Measurements from ENCODE around the gene POC1B. TPM values are rescaled to one million over a fixed set of nuclear protein-coding genes. Genes with fewer than 3 reads are reported as not detected.

Gene POC1B
- total RNA-seq = 10 to 100 TPM; 19.6 to 22.4 (median 20.0) TPM

- no peak for TF ChIP-seq CTCF (IDR thresholded peaks at IDR 0.05)
- peak; percentile 18 for TF ChIP-seq POLR2A (IDR thresholded peaks at IDR 0.05; ENCODE audit: low read depth)
- no peak for TF ChIP-seq EP300 (IDR thresholded peaks at IDR 0.05)
- TF ChIP-seq POLR2AphosphoS5 (IDR thresholded peaks at IDR 0.05) = peak; percentile 68 to 69
- WGBS = 2% methylated on average over 28 of the region's 39 CpGs
- Histone ChIP-seq H3K9me3 (no peaks in the 10 kb centered on the region), H3K27ac (replicated peaks in 1 of 4) (peak within 1 kb of the TSS; percentile 89 to 94 (median 90)), H3K27me3 (no peaks in the 10 kb centered on the region), H3K4me1 (peaks cover 38 to 52% (median 44%) of the 10 kb centered on the region in 4 donors), H3K4me3 (peak within 1 kb of the TSS; percentile 77 to 92 (median 82)), H3K36me3 (peaks cover 0 to 8% (median 3%) of the 10 kb centered on the region in 4 donors)
- intact Hi-C loops (cut with DNase I) = loop anchor here (2.0 to 10.0 kb wide), 5 partner anchors 63 to 507 kb away; partner anchors contain the start of gene DUSP6
- DNase-seq (ENCODE audit: extremely low spot score) = peak; percentile 93
Measured at GRCh38 chr12:89525824-89526770, at the start of gene POC1B. POC1B (minus strand) TSS chr12:89526047; CDS start chr12:89525895, 152 bp downstream.

DNA sequence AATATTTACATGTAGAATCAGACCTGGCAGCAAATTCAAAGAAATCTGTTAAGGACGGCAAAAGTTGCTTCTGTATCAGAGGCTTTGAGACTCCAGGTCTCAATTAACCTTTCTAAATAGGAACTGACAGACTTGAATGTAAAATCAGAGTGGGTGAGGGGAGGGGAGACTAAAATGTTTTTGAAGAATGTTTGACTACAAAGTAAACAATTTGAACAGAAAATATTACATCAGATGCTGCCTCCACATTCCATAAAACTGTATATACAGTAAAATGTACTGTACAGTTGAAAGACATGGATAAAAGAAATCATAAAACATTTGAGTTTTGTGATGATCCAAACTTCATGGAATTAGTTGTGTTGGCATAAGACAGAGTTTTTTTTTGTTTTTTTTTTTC, 49.5 kb upstream of the POC1B start:
- H3K36me3 ChIP-seq = no peaks in the 10 kb centered on the region
- intact Hi-C loops (cut with DNase I) = no loop called here
- no peak for TF ChIP-seq POLR2AphosphoS5 (IDR thresholded peaks at IDR 0.05)
- TF ChIP-seq CTCF (IDR thresholded peaks at IDR 0.05) = no peak
- no peak for TF ChIP-seq EP300 (IDR thresholded peaks at IDR 0.05)
- no peak for TF ChIP-seq POLR2A (IDR thresholded peaks at IDR 0.05; ENCODE audit: low read depth)
- H3K27me3 ChIP-seq = no peaks in the 10 kb centered on the region
- peaks cover 0 to 4% (median 0%) of the 10 kb centered on the region in 4 donors for H3K4me1 ChIP-seq
- no peaks in the 10 kb centered on the region for H3K9me3 ChIP-seq
- WGBS = 80% methylated on average over 1 of the region's 1 CpG
- H3K27ac ChIP-seq (replicated peaks in 1 of 4) = no peak overlapping the region
- no peak overlapping the region for H3K4me3 ChIP-seq
- no peak for DNase-seq (ENCODE audit: extremely low spot score)

DNA sequence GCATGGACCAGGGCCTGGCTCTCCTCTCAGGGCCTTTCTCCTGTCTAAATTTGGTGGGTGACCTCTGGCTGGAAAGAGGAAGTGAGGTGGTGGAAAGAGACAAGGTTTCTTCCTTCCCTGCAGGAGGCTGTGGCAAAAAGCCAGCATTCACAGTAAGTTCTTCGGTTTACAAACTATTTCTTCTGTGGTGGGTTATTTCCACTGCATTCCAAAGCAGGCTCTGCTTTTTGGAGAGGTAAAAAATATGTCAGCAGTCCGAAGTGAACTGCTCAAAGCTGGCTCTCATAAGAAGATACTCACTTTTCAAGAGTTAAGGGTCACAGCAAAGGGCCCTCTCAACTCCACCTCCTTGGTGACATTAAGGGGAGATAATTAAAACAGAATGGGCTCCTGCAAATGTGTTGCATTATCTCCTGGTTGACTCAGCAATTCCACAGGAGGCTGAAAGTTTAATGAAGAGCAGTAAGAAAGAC, 48.9 kb upstream of the POC1B start:
- DNase-seq (ENCODE audit: extremely low spot score) = no peak
- Histone ChIP-seq H3K4me3 (no peak overlapping the region), H3K27me3 (no peaks in the 10 kb centered on the region), H3K27ac (replicated peaks in 1 of 4) (no peak overlapping the region), H3K9me3 (no peaks in the 10 kb centered on the region), H3K4me1 (peaks cover 0 to 4% (median 0%) of the 10 kb centered on the region in 4 donors), H3K36me3 (no peaks in the 10 kb centered on the region)
- intact Hi-C loops (cut with DNase I) = no loop called here
- WGBS = 34% methylated on average over 2 of the region's 2 CpGs
- TF ChIP-seq POLR2AphosphoS5 (IDR thresholded peaks at IDR 0.05) = no peak
- no peak for TF ChIP-seq POLR2A (IDR thresholded peaks at IDR 0.05; ENCODE audit: low read depth)
- no peak for TF ChIP-seq EP300 (IDR thresholded peaks at IDR 0.05)
- no peak for TF ChIP-seq CTCF (IDR thresholded peaks at IDR 0.05)

DNA sequence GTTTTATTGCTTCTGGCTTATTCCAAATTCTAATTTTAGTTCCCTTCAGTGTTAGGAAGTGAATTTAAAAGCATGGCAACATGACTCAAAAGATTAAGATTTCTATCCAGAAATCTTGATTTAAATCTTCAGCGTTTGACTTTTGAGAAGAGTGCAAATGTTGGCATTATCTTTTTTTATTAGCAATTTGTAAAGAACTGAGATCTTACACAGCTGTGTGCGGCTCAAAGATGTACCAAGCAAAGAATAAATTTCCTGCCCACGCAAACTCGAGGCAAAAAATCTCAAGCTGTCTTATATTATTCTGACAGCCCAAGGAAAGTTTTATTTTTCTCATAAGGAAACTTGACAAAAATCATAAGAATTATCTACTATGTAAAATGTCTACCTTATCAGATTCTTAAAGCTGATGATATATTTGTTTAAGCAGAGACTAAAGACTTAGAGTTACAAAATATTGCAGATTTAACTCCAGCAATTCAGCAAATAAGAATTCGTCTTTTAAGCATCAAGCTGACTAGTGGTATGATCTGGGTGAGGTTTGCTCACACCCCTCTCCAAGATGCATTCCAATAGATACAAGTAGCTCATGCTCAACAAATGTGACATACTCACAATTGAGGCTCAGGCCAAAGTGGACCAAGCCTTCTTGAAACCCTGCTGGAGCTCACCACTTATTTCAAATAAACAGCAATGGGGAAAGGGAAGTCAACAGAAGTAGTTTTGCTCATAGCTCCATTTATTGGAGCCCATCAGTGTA, 47.4 kb upstream of the POC1B start:
- no peak overlapping the region for H3K27ac ChIP-seq (replicated peaks in 1 of 4)
- peak; percentile 45 for DNase-seq (ENCODE audit: extremely low spot score)
- H3K9me3 ChIP-seq = no peaks in the 10 kb centered on the region
- TF ChIP-seq EP300 (IDR thresholded peaks at IDR 0.05) (no peak), POLR2AphosphoS5 (IDR thresholded peaks at IDR 0.05) (no peak)
- intact Hi-C loops (cut with DNase I) = no loop called here
- H3K4me3 ChIP-seq = no peak overlapping the region
- 79% methylated on average over 5 of the region's 5 CpGs for WGBS
- peaks cover 0 to 4% (median 0%) of the 10 kb centered on the region in 4 donors for H3K4me1 ChIP-seq
- no peaks in the 10 kb centered on the region for H3K27me3 ChIP-seq
- no peaks in the 10 kb centered on the region for H3K36me3 ChIP-seq

Data from esophagus muscularis mucosa (tissue), 4 donors.